Measurements from ENCODE around the gene TOR4A. TPM values are rescaled to one million over a fixed set of nuclear protein-coding genes. Genes with fewer than 3 reads are reported as not detected.

Gene TOR4A
- total and polyA plus RNA-seq, 10 of the 15 experiments (the other 5 are each of a cell fraction or from before 2014, with no cell fraction given), result 2.0 to 19.9 (median 3.7) TPM

DNA sequence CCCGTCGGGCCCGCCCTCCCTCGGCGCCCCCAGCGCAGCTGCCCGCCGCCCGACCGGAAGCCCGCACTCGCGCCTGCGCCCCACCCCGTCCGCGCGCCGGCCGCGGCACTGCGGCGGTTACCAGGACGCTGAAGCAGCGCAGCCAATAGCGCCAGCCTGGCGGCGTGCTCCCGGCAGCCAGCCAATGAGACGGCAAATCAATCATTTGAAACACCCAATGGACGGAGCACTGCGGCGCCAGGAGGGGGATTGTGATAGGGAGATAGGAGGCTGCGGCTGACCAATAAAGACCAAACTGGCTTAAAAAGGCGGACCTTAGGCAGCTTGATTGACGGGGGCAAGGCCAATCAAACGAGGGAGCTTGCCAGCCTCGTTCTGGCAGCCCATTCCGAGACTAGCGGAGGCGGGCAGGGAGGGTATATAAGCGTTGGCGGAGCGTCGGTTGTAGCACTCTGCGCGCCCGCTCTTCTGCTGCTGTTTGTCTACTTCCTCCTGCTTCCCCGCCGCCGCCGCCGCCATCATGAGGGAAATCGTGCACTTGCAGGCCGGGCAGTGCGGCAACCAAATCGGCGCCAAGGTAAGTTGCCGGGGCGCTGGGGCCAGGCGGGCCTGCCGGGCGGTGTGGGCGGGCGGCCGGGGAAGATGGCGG, 36.6 kb upstream of the TOR4A start, which contains the start of gene TUBB4B (continued):
- TF ChIP-seq E2F4 (IDR thresholded peaks at IDR 0.05; ENCODE audit: low read depth, low read length), result peak; percentile 70; the same call in 1 of the 2 replicates
- peak; percentile 100 for TF ChIP-seq IRF3 (IDR thresholded peaks at IDR 0.05)
- TF ChIP-seq, protein P1, sequence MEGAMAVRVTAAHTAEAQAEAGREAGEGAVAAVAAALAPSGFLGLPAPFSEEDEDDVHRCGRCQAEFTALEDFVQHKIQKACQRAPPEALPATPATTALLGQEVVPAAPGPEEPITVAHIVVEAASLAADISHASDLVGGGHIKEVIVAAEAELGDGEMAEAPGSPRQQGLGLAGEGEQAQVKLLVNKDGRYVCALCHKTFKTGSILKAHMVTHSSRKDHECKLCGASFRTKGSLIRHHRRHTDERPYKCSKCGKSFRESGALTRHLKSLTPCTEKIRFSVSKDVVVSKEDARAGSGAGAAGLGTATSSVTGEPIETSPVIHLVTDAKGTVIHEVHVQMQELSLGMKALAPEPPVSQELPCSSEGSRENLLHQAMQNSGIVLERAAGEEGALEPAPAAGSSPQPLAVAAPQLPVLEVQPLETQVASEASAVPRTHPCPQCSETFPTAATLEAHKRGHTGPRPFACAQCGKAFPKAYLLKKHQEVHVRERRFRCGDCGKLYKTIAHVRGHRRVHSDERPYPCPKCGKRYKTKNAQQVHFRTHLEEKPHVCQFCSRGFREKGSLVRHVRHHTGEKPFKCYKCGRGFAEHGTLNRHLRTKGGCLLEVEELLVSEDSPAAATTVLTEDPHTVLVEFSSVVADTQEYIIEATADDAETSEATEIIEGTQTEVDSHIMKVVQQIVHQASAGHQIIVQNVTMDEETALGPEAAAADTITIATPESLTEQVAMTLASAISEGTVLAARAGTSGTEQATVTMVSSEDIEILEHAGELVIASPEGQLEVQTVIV (IDR thresholded peaks at IDR 0.05; ENCODE audit: borderline replicate concordance, partially characterized antibody), result peak; percentile 37
- TF ChIP-seq, protein P2, sequence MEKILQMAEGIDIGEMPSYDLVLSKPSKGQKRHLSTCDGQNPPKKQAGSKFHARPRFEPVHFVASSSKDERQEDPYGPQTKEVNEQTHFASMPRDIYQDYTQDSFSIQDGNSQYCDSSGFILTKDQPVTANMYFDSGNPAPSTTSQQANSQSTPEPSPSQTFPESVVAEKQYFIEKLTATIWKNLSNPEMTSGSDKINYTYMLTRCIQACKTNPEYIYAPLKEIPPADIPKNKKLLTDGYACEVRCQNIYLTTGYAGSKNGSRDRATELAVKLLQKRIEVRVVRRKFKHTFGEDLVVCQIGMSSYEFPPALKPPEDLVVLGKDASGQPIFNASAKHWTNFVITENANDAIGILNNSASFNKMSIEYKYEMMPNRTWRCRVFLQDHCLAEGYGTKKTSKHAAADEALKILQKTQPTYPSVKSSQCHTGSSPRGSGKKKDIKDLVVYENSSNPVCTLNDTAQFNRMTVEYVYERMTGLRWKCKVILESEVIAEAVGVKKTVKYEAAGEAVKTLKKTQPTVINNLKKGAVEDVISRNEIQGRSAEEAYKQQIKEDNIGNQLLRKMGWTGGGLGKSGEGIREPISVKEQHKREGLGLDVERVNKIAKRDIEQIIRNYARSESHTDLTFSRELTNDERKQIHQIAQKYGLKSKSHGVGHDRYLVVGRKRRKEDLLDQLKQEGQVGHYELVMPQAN (conservative IDR thresholded peaks at IDR 0.05), result peak; percentile 96
- no peak for TF ChIP-seq MTA3 (IDR thresholded peaks at IDR 0.05; ENCODE audit: borderline replicate concordance, low read length)
- TF ChIP-seq ETV6 (conservative IDR thresholded peaks at IDR 0.05 in 1 of 2, IDR thresholded peaks at IDR 0.05 in 1 of 2; ENCODE audit: borderline replicate concordance in 1 of 2, low read depth in 1 of 2), result no peak
- TF ChIP-seq CBX5 (IDR thresholded peaks at IDR 0.05; ENCODE audit: low read depth), result no peak
- TF ChIP-seq PBX3 (IDR thresholded peaks at IDR 0.05; ENCODE audit: insufficient replicate concordance, low read depth, low read length), result peak; percentile 100
- TF ChIP-seq RELA (IDR thresholded peaks at IDR 0.05; ENCODE audit: borderline replicate concordance, partially characterized antibody), result peak; percentile 67
- TF ChIP-seq MYB (IDR thresholded peaks at IDR 0.05; ENCODE audit: borderline replicate concordance, low read depth, low read length), result 0 out of 2 replicates have a peak, but pooled peaks have one; percentile 46
- peak; percentile 95 for TF ChIP-seq SMARCA5 (IDR thresholded peaks at IDR 0.05)
- peak; percentile 58; the same call in 1 of the 2 replicates for TF ChIP-seq ESRRA (IDR thresholded peaks at IDR 0.05; ENCODE audit: low read length)
- no peak; the same call in 1 of the 2 replicates for TF ChIP-seq RCOR1 (conservative IDR thresholded peaks at IDR 0.05; ENCODE audit: low read depth, low read length)
- peak; percentile 97 for TF ChIP-seq BACH1 (IDR thresholded peaks at IDR 0.05; ENCODE audit: borderline replicate concordance)
- no peak for TF ChIP-seq TCF7 (IDR thresholded peaks at IDR 0.05; ENCODE audit: borderline replicate concordance)
- 0 out of 2 replicates have a peak, but pooled peaks have one; percentile 30 for TF ChIP-seq SIN3A (IDR thresholded peaks at IDR 0.05; ENCODE audit: low read depth, low read length)
- TF ChIP-seq FOS (IDR thresholded peaks at IDR 0.05; ENCODE audit: borderline replicate concordance, extremely low read depth, insufficient read length), result peak; percentile 99
- TF ChIP-seq IKZF2 (IDR thresholded peaks at IDR 0.05), result no peak
- no peak for TF ChIP-seq RELB (IDR thresholded peaks at IDR 0.05; ENCODE audit: low read depth)
- peak; percentile 93; the same call in 1 of the 2 replicates for TF ChIP-seq RB1 (IDR thresholded peaks at IDR 0.05; ENCODE audit: borderline replicate concordance)

Measured in GM12878 (cell line).